ENCODE results near the gene DNAJC11.
"Not testable (repeated sequence)": the region's sequence is repeated elsewhere in the genome, so short reads cannot be mapped to it uniquely, and the experiment has no call there.

The DNAJC11 gene

DNA sequence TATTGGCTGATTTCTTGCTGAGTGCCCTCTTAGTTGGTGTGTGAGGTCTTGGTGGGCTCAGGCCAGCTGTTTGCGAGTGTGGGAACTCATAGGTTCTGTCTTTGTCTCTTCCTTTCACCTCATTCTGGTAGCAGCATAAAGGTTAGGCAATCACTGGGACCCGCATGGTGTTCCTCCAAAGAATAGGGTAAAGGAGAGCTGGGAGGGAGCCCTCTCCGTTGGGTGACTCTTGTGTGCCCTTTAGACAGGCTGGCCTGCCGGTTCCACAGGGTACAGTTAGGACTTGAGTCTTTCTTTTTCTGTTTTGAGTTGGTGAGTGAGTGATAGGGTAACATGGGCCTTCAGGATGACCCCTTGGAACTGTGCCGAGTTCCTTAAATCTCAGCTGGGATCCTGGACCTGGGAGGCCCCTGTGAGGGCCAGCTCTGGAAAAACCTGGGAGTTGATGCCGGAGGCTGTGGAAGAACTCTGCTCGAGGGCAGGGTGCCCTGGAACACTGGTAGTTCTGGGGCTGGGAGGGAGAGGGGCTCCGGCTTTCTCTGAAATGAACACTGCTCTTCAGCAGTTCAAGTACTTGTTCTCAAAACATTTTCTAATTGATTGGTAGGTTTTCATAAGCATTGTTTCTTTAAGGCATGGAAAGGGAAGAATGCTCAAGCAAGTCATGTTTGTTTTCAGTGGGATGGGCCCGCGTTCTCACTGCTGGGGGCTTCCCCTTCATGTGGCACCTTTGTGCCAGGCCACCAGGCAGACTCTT is 79.0 kb downstream of the DNAJC11 start:
- no peak for DNase-seq

DNA sequence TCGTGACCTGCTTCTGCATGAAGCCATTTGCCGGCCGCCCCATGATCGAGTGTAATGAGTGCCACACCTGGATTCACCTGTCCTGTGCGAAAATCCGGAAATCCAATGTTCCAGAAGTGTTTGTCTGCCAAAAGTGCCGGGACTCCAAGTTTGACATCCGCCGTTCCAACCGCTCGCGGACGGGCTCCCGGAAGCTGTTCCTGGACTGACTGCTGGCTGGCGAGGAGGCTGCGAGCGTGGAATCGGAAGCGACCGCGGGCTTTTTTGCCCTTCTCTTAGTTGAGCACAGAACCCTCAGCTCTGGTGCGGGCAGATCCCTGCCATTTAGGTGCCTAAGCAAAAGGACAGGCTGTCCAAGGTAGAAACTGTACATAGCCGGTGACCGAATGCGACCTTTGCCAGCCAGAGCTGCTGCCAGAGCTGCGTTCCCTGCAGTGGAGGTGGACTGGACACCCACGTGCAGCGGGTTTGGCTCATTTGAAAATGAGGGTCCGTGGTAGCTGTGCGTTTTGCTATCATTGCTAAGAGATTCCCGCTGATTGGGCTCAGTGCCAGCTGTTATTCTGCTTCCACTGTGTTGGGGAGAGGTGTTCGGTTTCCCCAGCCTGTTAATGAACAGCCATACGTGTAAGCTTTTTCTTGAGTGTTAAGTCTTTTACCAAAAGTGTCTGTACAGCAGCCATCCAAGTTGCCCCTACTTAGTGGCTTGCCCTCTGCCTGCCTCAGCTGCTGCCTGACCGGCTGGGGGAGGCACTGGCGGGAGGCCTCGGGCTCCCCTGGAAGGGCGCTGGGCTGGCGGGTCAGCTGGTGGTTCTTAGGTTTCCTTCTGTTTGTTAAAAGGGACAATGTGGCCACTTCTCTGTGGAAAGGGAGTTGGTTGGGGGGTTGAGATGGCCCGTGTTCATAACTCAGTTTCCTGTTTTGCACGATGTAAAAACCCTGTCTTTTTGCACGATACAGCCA is 79.9 kb downstream of the DNAJC11 start:
- no peak for DNase-seq

DNA sequence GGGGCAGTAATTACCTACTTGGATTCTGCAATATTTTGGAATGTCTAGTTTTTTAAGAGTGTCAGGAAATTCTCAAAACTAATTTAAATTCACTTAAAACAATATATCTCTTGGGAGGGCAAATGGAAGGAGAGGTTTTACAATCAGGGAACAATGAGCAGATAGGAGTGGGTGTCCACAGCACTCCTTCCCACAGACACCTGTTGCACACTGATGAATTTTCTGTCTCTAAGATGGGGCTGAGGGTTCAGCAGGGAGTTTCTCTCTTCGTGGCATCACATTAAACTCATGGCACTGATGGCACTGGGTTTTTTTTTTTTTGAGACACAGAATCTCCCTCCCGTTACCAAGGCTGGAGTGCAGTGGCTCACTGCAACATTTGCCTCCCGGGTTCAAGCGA is 82.6 kb downstream of the DNAJC11 start:
- DNase-seq = no peak

DNA sequence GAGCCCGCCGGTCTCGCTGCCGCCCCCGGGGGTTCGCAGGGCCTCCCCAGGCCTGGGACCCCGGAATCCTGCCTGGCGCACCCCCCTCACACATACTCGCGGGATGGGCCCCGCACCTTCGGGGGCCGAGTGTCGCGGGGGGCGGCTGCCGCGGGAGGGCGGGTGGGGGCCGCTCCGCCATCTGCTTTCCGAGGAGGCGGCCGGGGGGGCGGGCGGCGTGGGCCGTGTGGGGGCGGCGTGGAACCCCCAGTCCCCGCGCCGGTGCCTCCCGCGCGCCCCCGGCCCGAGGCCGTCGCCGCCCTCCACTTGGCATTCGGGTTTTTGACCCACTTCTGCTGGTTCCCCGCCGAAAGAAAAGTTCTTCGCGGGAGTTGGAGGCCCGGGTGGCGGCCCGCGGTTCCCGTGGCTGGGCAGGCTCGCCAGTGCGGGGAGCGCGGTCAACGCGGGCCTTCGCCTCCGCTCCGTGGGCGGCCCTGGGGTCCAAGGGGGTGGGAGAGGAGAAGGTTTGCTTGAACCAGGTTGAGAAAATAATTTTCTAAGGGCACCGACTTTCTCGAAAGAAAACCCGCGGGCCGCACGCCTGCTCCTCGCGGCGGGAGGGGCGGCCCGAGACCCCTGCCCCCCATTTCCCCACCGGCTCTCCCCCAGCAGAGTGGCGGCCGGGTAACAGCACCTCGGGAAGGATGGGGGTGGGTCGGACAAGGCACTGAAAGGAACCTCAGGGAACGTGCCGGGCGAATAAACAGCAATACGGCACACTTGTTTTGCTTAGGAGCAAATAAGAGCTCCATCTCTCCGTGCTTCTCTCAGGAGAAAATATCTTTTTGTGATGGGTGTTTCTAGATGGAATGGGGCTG is 86.5 kb downstream of the DNAJC11 start:
- no peak for DNase-seq

DNA sequence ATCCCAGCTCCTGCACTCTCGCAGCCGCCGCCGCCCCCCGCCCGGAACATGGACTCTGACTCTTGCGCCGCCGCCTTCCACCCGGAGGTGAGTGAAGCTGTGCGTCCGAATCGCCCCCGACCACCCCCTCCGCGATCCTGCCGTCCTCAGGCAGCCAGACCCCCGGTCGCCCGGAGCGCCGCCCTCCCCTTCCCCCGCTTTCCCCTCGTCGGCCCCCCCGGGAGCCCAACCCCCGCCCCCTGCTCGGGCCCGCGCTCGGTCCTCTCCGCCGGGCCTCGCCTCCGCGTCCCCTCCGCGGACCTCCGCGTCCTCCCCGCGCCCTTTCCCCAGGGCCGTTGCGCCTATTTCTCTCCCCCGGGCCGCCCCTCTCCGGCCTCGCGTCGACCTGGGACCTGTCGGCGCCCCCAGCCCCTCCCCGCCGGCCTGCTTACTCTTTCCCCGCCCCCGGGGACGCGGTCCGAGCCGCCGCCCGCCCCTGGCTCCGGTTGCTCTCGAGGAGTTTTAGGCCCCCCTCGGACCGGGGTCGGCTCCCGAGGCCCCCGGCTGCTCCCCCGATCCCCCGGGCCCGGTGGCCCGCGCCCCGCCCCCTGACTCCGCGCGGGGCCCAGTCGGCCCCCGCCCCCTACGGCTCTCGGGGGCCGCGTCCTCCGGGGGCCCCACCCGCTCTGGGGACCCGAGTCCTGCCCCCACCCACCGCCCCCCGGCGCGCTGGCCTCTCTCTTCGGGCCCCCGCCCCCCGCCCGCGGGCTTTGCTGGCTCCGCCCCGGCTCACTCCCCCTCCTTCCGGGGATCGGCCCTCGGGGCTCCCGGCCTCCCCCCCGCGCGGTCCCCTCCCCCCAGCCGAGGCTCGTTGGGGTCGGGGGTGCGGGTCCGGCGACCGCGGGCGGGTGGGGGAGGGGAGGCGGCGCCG is 87.3 kb downstream of the DNAJC11 start:
- no peak for DNase-seq

DNA sequence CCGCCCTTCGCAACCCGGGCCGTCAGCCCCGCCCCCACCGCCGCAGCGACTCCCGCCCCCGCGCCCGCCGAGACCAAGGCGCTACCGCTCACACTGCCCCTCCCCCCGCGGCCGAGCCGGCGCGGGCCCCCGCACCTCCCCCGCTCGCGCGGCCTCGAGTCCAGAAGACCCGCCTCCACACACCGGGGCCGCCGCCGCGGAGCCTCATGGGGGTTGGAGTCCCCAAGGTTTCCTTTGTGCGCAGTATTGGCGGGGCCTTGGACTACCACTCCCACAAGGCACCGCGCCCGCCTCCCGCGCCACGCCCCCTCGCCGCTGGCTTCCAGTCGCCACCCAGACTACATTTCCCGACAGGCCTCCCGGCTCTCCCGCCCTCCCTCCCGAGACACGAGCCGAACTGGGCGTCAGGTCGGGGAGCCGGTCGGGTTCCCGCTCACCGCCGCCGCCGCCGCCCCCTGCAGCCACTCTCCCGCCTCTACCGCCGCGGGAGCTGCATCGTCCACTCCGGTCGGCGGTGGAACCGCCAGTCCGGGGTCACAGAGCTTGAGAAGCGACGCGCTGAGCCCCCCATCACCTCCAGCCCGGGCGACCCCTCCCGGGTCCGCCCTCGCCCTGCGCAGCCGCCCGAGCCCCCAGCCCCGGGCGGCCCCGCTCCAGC is 88.1 kb downstream of the DNAJC11 start, which contains the start of gene PHF13:
PHF13 (plus strand) TSS at position 371 of the 658 bp plus-strand sequence. CDS start 336 bp downstream, outside the sequence.
- DNase-seq = peak; percentile 94 to 95

DNA sequence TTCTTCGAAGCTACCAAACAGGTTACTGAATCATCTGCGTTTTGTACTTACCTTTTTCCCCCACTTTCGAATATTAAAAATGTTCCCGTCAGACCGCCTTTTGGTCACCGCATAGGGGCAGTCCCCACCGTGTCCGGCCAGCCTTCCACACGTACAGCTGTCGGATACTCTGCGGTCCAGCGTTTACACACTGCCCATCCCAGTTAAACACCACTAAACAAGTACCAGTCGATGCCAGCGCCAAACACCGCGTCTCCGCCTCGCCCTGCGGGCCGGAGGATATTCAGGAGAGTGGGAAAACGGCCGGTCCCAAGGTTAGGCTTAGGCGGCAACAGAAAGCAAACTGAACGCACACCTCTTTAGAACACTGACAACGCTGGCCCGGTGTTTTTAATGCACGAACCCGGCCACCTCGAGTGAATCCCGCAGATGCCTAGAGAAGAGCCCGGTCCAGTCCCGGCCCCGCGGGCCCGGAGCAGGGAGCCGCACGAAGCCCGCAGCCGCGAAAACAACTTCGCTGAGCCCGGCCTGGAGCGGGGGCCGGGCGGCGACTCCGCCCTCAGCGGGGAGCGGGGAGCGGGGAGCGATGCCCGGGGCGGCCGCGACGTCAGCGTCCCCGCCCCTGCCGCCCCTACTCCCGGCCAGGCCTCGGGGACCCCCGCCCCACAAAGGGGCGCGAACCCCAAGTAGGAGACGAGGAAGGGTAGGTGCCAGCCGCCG is 88.8 kb downstream of the DNAJC11 start:
- peak; percentile 44 to 47 for DNase-seq

DNA sequence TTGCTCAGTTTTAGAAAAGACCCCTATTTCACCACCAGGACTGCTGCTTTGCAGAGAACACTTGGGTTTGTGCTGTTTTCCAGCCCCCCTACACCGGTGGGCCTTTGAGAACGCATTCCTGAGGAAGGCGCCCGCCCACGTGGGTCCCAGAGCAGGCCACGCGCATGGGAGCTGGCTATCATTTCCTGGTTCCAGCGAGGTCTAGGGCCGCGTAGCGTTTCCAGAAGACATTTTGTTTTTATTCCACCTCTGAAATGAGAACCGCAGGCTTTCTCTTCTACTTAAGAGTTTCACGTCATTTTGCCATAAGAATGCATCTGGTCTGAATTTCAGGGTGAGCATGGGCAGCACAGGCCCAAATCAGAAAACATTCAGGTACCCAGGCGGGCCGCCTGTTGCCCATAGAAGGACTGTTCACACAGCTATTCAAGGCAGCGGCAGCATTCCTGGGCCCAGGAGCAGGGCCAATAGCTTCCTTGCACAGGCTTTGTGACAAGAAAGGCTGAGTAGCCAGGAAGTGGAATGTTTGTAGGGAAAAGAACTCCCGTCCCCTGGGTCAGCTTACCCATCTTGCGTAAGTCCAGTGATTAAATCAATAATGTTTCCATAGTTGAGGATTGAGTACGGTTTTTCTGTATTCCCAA is 97.6 kb downstream of the DNAJC11 start:
- DNase-seq = peak in 1 of 2 experiments; percentile 52

DNA sequence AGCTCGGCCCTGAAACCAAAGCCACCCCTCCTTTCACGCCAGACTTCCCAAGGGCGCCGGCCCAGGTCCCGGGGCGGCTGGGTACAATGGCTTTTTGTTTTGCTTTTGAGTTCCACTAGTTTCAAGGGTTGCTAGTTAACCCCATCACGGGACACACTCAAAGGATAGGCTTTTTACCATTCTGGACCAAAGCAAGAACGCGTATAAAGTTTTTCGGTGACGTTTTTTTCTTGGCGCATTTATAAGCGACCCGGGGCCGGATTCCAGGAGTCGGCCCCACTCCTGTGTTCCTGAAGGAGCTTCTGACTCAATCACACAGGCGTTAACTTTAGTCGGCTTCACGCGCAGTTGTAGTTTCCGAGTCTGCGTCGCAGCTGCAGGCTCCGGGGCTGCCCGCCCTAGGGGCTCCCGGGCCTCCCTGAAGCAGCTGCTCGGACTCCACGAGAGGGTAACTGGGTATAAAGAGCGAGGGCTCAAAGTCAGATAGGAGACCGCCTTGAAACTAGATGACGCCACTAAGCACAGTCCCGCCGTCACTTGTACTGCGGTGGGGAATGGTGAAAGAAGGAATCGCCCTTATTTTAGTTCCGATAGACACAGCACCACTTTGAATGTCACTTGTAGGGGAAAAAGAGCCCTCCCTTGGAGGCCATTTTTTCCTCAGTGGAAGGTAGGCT is 98.2 kb downstream of the DNAJC11 start:
- peak; percentile 36 to 52 for DNase-seq

DNA sequence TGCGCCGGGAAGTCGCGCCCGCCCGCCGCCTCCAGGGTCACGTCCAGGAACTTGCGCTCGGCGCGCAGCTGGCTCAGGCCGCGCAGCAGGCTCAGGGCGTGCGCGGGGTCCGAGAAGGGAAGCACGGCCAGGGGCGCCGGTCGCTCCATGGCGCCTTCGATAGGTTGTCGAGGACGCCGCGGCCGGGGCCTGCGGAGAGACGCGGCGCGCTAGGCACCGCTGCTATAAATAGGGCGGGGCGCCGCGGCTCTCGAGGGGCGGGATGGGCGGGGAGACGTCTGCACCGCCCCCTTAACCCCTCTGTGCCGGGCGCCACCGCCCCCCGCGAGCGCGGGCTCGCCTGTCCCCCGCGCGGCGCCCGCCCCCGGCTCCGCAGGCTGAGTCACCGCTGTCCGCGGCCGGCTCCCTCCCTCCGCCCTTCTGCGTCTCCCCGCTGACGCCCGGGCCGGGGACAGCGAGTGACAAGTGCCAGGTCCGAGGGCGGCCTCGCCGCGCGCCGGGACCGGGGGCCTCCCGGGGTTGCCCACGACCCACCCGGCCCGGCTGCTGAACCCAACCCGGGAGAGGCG is 98.9 kb downstream of the DNAJC11 start, which contains the start of gene KLHL21:
KLHL21 (minus strand) TSS at position 201 of the 569 bp plus-strand sequence; CDS start at position 149, 52 bp downstream.
- peak; percentile 87 to 89 for DNase-seq

DNA sequence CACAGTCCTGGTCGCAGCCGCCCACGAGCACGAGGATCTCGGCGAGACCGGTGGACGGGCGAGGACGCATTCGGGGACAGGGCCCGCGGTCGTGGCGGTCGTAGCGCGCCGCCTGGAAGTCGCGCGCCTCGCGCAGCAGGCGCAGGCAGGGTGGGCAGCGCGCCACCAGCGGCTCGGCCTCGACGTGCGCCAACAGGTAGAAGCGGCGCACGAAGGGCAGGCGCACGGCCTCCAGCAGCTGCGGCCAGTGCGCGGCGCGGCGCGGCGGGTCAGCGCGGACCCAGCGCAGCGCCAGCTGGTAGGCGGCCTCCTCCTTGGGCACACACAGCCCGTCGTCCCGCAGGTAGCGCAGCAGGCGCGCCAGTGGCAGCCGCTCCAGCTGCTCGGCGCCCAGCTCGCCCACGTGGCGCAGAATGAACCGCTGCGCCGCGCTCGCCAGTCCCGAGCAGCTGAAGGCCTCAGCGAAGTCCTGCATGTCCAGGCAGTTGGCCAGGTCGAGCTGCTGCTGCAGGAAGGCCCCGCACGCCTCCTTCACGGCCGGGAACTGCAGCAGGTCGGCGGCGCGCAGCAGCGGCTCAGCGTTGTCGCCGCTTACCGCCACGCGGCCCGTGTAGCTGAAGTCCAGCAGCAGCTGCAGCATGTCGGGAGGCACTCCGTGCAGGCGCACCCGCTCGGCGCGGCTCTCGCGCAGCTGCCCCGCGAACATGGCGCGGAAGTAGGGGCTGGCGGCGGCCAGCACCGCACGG is 99.5 kb downstream of the DNAJC11 start:
- DNase-seq = no peak

DNA sequence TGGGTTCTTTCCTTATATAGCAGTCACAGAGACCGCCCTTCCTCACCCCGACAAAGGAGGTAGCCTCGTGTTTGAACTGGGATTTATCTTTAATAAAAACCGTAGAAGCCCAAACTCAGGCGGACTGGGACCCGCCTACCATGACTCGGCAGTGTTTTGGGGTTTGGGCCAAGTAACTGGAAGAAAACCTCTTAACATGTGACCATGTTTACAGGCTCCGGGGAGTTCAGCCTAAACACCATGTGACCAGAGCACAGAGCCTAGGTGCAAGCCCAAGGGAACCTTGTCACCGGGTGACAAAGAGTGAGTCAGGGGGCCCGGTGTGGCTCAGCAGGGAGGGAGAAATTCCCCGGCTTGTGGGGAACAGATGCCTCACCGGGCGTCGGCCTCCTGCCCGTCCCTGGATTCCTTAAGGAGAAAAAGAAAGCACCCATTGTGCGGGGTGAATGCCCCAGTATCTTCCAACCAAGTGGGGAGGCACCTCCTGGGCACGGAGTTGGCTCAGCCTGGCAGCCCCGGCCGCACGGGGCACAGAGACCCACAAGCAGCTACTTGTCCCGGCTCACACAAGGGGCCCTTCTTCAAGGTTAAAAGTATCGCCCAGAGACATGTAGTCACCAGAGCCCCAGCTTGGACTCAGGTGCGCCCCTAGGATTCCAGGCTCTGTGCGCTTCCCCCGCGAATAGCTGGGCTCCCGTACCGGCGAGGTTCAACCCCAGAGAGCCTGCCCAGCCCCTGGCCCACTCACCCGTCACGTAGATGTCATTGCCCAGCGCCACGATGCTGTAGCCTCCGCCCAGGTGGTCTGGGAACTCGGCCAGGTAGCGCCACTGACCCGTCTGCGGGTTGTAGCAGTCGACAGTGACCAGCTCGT is 100.3 kb downstream of the DNAJC11 start:
- peak; percentile 91 to 93 for DNase-seq

DNA sequence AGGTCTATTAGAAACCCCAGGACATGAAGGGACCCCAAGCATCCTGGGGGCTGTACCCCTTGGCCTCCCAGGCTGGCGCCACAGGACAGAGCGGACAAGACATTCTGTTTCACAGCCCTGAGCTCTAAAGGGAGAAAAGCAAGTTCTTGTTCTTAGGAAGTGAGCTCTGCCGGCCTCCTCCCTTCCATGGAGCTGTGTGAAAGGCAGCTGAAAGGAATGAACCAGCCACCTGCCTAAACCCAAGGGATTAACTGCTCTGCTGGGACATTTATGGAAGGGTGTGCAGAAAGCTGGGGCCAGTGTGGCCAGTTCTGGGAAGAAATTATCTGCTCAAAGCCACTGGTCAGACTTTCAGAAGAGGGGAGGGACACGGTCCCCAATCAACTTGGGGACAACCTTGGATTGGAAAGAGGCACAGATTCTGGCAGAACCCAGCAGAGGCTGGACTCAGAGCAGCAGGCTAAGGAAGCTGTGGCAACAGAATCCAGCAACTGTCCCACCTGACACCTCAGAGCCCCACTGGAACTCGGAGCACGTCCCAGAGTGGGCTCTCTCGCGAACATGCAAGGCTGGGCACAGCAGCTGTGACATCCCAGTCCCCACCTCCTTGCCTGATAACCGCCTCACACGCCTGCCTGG is 101.1 kb downstream of the DNAJC11 start:
- no peak for DNase-seq

DNA sequence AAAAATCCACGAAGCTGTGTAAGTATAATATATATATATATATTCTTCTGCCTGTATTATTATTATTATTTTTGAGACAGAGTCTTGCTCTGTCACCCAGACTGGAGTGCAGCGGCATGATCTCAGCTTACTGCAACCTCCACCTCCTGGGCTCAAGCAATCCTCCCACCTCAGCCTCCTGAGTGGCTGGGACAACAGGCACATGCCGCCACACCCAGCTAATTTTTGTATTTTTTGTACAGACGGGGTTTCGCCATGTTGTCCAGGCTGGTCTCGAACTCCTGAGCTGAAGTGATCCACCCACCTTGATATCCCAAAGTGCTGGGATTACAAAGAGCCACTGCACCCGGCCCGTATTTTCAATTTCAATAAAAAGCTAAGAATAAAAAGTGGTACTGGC is 101.6 kb downstream of the DNAJC11 start:
- not testable (repeated sequence) for DNase-seq

DNA sequence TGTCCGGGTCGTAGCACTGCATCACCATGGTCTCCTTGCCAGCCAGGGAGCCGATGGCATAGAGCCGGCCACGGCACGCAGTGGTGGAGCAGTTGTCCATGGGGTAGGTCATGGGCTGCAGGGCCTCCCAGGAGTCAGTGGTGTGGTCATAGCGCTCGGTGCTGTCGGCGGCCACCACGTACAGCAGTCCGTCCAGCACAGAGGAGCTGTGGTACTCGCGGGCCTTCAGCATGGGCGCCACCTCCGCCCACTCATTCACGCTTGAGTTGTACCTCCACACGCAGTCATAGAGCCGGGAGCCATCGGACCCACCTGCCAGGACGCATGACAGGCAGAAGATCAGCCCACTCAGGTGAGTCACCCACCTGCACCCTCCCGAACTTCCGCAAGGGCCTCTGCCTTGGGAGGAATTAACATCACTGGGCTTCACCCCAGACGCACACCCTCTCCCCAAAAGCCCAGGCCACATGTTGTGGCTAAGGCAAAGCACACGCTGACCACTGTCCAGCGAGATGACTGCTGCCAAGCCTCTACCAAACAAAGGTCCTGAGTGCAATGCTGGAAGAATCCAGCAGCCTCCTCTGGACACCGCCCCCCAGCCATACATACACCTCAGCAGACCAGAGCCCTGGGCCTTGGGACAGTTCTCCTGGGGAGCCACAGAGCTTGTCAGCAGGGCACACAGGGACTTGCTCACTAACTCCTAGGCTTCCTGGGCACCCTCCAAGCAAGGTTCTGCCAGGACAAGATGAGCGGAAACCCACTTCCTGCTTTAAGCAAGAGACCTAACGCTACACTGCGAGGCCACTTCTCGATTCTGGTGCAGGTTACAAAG is 102.3 kb downstream of the DNAJC11 start:
- DNase-seq = peak; percentile 86 to 87

DNA sequence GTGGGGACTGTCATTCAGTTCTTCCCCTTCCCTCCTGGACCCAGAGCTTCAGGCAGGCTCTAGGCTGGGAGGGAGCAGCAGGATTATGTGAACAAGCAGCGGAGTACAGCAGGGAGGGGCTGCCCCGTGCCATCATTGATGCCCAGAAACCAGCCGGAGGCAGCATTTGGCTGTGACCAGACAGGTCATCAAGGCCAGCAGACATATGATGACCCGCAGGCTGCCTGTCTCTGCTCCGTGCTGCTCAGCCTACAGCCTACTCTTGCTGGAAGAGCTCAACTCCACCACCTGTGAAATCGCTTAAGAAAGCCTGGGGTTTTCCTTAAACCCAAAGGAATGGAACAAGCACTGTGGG is 103.9 kb downstream of the DNAJC11 start:
- DNase-seq = no peak
